KG1 (cell line): Measurements from ENCODE around the gene UPB1.
"Not testable (repeated sequence)": the region's sequence is repeated elsewhere in the genome, so short reads cannot be mapped to it uniquely, and the experiment has no call there.

ENCODE experiments used
- DNase-seq: peaks from one replicate; lab custom pipeline; 2025; lab: John Stamatoyannopoulos, UW

The UPB1 gene

DNA sequence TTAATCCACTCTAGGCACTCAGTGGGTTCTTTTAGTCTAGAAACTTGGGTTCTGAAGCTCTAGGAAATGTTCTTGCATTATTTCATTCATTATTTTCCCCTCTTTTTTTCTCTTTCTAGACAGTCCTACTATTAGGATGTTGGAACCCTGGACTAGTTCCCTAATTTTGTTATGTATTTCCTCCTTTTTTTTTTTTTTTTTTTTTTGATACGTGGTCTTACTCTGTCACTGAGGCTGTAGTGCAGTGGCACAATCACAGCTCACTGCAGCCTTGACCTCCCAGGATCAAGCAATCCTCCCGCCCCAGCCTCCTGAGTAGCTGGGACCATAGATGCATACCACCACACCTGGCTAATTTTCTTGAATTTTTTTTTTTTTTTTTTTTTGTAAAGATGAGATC lies 9.4 kb downstream of the UPB1 start:
- no peak for DNase-seq

- no peak for DNase-seq
These were observed 10.0 kb downstream of the UPB1 start for GRCh38 chr22:24504956-24505736.

- DNase-seq = no peak
These were observed 11.8 kb downstream of the UPB1 start for GRCh38 chr22:24506802-24507438.

DNA sequence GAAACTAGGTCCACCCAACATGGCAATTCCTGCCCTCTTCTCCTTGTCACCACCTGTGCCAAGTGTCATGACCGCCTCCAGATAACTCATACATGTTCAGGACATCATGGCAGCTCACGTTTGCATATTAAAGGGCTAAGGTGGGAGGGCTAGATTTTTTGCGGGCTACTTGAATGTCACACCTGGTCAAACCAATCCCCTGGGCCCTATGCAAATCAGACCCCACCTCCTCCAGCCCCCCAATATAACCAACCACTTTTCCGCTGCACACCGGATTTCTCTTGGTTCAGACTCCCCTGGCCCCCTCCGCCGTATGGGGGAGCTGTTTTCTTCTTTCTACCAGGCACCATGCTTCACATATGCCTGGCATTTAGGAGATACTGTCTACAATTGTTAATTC lies 12.6 kb downstream of the UPB1 start:
- no peak for DNase-seq

DNA sequence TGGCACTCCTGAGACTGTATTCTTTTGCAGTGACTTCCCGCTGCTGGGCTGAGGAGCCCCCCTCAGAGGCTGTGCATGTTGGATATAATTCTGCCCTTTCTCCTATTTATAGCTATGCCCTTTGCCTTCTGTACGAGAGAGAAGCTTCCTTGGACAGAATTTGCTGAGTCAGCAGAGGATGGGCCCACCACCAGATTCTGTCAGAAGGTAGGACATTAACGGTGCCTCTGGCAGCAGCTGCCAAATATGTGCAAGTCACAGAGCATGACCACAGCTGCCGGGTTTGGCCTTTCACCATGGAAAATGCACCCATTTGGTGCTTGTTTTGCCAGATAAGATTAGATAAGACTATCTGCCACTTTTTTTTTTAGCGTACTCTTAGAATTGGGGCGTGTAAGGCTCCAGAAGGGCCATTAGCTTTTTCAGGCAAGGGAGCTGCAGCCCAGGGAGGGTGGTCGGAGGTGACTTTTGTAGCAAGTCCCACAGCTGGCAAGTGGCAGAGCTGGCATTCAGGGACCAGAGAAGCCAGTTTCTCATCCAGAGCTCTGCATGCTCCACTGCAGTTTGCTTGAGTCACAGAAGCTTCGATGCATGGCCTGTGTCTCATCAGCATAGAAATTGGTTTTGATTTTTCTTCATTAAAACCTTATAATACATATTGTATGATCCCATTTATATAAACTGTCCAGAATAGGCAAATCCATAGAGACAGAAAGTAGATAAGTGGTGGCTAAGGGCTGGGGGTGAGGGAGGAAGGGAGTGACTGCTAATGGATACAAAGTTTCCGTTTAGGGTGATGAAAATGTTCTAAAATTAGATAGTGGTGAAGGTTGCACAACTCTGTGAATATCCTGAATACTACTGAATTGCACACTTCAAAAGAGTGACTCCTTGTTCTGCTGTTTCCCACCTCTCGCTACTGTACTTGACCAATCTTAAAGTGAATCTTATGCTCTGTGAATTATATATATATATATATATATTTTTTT lies 15.8 kb downstream of the UPB1 start:
- peak; percentile 31 for DNase-seq

DNA sequence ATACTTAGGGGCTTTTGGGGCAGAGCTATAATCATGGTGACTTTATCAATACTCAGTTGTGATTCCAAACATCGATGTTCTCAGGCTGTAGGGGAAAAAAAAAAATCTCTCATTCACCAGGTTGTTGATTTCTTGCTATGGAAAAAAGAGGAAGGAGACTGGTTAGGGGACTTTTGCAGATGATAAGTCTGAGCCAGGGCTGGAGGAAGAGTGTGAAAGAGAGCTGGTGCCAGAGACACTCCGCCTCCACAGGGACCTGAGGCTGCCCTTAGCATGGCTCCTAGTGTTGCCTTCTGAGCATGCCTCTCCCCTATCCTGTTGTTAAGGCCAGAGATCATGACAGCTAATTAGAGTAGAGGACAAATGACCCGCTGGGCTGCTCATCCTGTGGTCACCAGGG lies 16.9 kb downstream of the UPB1 start:
- DNase-seq = peak; percentile 16

DNA sequence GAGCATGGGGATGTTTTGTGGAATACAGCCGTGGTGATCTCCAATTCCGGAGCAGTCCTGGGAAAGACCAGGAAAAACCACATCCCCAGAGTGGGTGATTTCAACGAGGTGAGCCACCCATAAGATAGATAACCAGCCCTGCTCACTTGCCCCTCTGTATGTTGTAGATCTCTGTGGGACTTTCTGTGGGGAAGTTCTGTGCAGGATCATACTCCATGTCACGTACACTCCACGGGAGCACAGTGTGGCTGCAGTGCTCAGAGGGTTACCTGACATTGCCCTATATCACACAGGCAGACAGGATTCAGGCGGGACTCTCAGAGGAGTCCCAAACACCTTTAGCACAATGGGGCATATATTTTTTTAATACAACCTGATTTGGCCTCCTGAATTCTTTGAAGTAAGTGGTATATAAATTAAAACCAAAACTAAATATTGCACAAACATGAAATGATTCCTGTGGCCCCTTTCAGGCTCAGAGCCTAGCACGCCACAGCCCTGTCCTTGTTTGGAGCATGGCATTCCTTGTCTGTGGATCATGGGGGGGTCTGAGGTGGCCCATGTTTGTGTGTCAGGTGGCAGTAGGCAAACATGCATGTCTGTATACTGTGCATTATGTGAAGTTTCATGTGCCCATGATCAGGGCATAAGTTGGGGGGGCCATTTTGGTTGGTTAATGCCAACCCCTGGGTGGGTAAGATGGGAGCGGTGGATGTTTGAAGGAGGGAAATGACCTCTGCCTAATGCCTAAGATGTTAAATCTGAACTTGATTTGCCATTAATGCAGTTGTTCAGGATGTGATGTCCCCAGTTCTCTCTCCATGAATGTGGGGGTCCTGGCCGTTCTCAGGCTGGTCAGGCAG lies 18.5 kb downstream of the UPB1 start:
- no peak for DNase-seq

- no peak for DNase-seq
These were observed 19.3 kb downstream of the UPB1 start for GRCh38 chr22:24514241-24515026.

GRCh38 chr22:24515027-24515338 lies 19.9 kb downstream of the UPB1 start:
- no peak for DNase-seq

DNA sequence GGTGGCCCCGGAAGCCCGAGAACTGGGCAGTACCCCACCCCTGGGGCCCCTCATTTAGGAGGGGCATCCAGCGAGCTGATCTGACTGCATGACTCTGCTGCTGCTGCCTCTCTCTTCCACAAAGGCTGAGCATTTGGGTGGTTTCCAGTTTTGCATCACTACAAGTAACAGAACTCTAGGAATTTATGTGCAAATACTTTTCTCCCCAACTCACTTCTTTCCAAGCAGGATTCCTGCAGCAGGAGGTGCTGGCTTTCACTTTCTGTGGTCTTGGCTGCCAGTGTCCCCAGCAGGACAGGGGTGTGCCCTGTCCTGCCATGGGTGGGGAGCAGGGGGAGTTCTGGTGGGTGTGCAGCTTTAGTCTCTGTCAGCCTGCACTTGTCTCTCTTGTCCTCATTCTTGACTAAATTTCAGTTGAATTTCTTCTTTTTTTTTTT lies 21.2 kb downstream of the UPB1 start:
- no peak for DNase-seq

DNA sequence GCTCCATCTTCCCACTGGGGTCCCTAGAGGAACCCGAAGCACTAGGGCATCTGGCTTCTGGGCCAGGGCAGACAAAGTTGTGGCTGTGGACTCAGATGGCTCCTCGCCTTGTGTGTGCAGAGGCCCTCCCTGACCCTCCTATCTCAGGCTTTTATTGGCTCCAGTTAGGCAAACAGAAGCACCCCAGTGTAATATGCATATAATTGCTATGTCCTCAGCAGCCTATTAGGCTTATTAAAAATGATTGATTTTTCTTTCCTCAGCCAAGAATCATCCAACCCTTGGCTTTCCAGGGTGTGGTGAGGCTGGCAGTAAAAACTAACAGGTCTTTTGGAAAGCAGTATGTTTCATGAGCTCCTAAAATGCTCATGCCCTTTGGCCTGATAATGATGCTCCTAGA lies 22.3 kb downstream of the UPB1 start:
- no peak for DNase-seq

DNA sequence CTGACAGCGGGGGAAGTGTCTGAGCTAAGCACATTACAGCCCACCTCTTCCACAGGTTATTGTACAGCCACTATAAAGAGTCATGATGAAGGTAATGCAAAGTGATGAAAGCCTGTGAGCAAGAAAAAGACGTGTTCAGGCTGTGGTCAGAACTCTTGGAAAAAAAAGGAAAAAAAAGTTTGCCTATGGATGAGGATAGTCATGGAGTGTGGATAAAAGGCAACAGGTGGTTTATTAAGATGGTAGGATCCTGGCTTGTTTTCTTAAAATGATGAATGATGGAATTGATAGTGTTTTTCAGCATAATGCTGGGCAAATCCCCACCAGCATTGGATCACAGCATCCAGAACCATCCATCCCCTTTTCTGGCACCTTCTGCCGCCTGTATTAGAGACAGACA lies 23.1 kb downstream of the UPB1 start:
- no peak for DNase-seq

GRCh38 chr22:24518771-24519485 lies 23.8 kb downstream of the UPB1 start:
- DNase-seq = no peak

- DNase-seq = no peak
These were observed 24.4 kb downstream of the UPB1 start for GRCh38 chr22:24519496-24519895.

DNA sequence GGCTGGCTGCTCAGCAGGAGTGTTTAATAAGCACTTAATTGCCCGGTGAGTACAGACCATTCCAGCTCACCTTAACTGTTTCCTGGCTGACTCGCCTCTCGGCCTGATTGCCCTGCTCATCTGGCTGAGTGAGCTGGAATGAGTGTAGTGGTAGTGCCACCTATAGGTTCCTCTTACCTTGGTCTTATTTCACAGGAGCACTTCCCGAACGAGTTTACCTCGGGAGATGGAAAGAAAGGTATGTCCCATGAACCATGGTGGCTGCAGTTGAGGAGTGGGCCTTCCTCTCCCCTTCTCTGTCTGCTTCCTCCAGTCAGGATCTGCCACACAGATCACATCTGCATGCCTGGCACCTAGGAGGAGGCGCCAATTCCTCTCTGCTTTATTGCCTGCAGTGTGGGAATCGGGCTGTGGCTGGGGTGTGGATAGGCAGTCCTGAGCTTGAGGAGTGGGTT lies 26.7 kb downstream of the UPB1 start:
- peak; percentile 17 for DNase-seq

GRCh38 chr22:24523873-24524272 lies 28.7 kb downstream of the UPB1 start:
- no peak for DNase-seq

DNA sequence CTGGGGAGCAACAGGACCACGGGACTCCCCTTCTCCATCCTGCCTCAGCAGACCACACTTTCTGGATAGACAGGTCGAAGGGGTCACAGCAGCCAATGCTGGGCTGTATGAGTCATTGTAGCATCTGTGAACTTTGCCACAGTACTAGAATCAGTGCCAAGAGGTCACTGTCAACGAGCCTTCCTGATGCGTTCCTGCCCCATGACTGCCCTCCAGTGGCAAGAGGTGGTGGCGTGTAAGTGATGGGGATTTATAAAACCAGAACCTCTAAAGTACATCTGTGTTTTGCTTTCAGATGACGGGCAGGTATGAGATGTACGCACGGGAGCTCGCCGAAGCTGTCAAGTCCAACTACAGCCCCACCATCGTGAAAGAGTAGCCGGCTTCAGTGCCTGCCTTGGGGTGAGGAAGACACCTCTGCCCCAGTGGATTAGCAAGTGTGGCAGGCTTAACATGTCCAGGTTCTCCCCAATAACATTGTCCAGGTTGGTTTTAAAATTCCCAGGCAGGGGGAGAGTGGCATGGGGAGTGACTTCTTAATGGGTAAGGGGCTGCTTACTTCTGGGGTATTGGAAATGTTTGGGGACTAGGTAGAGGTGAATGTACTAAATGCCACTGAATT lies 30.4 kb downstream of the UPB1 start:
- DNase-seq = peak; percentile 77

DNA sequence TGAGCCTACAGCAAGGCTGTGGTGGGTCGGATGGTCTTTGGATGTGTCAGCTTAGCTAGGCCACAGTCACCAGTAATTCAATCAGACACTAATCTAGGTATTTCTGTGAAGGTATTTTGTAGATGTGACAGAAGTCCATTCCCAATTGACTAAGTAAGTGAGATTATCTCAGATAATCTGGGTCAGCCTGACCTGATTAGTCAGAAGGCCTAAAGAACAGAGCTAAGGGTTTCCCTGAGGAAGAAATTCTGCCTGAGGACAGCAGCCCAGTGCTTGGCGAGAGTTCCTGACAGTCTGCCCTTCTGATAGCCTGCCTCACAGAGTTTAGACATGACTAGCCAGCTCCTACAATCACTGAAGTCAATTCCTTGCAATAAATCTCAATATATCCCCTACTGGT lies 31.1 kb downstream of the UPB1 start:
- DNase-seq = no peak

DNA sequence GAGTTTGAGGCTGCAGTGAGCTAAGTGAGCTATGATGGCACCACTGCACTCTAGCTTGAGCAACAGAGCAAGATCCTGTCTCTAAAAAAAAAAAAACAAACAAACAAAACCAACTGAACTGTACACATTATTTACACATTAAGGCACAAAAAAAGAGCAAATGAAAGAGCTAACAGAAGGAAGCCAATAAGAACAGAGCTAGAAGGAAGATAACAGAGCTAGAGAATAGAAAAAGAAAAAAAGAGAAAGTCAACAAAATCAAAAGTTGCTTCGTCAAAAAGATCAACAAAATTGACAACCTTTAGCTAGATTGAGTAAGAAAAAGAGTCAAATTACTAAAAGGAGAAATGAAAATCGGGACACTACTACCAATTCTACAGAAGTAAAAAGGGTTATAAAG lies 34.8 kb downstream of the UPB1 start:
- DNase-seq = no peak

GRCh38 chr22:24530968-24531367 lies 35.8 kb downstream of the UPB1 start:
- not testable (repeated sequence) for DNase-seq
